Measurements from ENCODE around the gene PAN3.
"Not testable (repeated sequence)": the region's sequence is repeated elsewhere in the genome, so short reads cannot be mapped to it uniquely, and the experiment has no call there.

Gene PAN3

GRCh38 chr13:28138012-28138755 is at the start of gene PAN3:
Gene PAN3 (plus strand): TSS chr13:28138545. CDS start chr13:28138658, 113 bp downstream.
- DNase-seq (ENCODE audit: low read depth): peak; percentile 92

GRCh38 chr13:28089065-28089464 is 49.3 kb upstream of the PAN3 start:
- no peak for DNase-seq (ENCODE audit: low read depth)

- no peak for DNase-seq (ENCODE audit: low read depth)
Observed at GRCh38 chr13:28092431-28092830, 45.9 kb upstream of the PAN3 start.

- no peak for DNase-seq (ENCODE audit: low read depth)
Observed at GRCh38 chr13:28093881-28094280, 44.5 kb upstream of the PAN3 start.

- no peak for DNase-seq (ENCODE audit: low read depth)
Observed at GRCh38 chr13:28094306-28094705, 44.0 kb upstream of the PAN3 start.

GRCh38 chr13:28097503-28097902 is 40.8 kb upstream of the PAN3 start:
- peak; percentile 9 for DNase-seq (ENCODE audit: low read depth)

GRCh38 chr13:28099396-28100149 is 38.8 kb upstream of the PAN3 start:
- DNase-seq (ENCODE audit: low read depth): no peak

GRCh38 chr13:28100150-28101121 is 37.9 kb upstream of the PAN3 start, which contains the start of gene FLT3:
Gene FLT3 (minus strand): TSS chr13:28100576. CDS start chr13:28100510, 66 bp downstream.
- peak; percentile 60 for DNase-seq (ENCODE audit: low read depth)

GRCh38 chr13:28101886-28102285 is 36.5 kb upstream of the PAN3 start:
- not testable (repeated sequence) for DNase-seq (ENCODE audit: low read depth)

GRCh38 chr13:28106976-28107375 is 31.4 kb upstream of the PAN3 start:
- no peak for DNase-seq (ENCODE audit: low read depth)

GRCh38 chr13:28110414-28110813 is 27.9 kb upstream of the PAN3 start:
- DNase-seq (ENCODE audit: low read depth): peak; percentile 16

GRCh38 chr13:28116736-28117135 is 21.6 kb upstream of the PAN3 start:
- no peak for DNase-seq (ENCODE audit: low read depth)

- DNase-seq (ENCODE audit: low read depth): no peak
Observed at GRCh38 chr13:28117689-28118377, 20.5 kb upstream of the PAN3 start.

- DNase-seq (ENCODE audit: low read depth): no peak
Observed at GRCh38 chr13:28120317-28120716, 18.0 kb upstream of the PAN3 start.

GRCh38 chr13:28121224-28121623 is 17.1 kb upstream of the PAN3 start:
- DNase-seq (ENCODE audit: low read depth): no peak

GRCh38 chr13:28128030-28128429 is 10.3 kb upstream of the PAN3 start:
- DNase-seq (ENCODE audit: low read depth): no peak

GRCh38 chr13:28128926-28129325 is 9.4 kb upstream of the PAN3 start:
- DNase-seq (ENCODE audit: low read depth): no peak

GRCh38 chr13:28129911-28130693 is 8.2 kb upstream of the PAN3 start:
- no peak for DNase-seq (ENCODE audit: low read depth)

- no peak for DNase-seq (ENCODE audit: low read depth)
Observed at GRCh38 chr13:28131646-28132045, 6.7 kb upstream of the PAN3 start.

GRCh38 chr13:28136916-28137315 is 1.4 kb upstream of the PAN3 start:
- no peak for DNase-seq (ENCODE audit: low read depth)

- DNase-seq (ENCODE audit: low read depth): peak; percentile 24
Observed at GRCh38 chr13:28137596-28137995, 749 bp upstream of the PAN3 start.
